Measurements from ENCODE around the gene TTC39C. TPM values are rescaled to one million over a fixed set of nuclear protein-coding genes. Genes with fewer than 3 reads are reported as not detected.
A peak's percentile ranks its signal among the peaks of the same experiment; 100 is the strongest.
"Not testable (repeated sequence)": the region's sequence is repeated elsewhere in the genome, so short reads cannot be mapped to it uniquely, and the experiment has no call there.

TTC39C gene
- total RNA-seq, 2 donors from 2014 or later: 37.4 to 44.6 TPM

DNA sequence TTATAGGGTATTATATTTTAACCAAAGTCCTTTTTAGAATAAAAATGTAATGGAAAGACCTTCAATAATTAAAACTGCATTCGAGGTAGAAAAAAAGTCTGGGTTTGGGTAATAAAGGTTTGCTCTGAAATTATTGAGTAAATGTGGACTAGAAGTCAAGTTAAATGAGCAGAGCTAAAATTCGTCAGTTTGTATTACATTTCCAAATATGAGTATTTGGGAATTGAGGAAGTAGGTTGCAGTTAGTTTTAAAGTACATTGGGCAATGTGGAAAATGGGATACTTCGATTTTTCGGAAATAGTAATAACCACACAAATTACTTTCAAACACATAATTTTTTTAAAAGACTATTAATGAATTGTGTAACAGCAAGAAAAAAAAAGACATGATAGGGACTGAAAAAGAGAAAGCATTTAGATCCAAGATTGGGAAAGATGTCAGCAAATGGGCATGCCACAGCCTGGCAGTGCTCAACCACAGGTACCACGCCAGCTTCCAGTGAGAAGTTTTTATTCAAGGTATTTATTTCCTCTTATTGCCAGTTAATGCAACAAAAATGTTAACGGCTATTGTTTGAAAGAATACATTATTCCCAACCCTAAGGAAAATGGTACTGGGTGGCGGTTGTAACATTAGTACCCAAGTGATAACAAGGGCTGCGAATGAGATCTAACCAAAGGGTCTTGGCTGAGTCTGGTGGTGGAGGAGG, 50.0 kb downstream of the TTC39C start:
- DNase-seq (ENCODE audit: low spot score): no peak
- intact Hi-C loops (cut with DNase I): no loop called here

DNA sequence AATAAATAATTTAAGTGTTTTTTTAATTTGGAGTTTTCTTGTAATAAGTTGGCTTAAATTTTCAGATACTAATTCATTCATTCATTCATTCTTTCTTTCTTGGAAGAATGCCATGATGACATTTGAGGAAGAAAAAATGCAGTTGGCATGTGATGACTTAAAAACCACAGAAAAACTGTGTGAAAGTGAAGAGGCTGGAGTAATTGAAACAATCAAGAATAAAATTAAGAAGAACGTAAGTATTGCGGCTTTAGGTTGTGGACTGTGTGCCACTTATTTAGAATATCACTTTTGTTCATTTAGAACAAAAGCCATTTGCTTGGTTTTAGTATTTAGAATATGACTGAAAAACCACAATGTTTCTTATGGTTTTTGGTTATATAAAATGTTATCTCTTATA, 51.4 kb downstream of the TTC39C start:
- no peak for DNase-seq (ENCODE audit: low spot score)
- intact Hi-C loops (cut with DNase I): no loop called here

GRCh38 chr18:24068945-24069693, 54.6 kb downstream of the TTC39C start:
- DNase-seq (ENCODE audit: low spot score): no peak
- intact Hi-C loops (cut with DNase I): no loop called here

GRCh38 chr18:24071029-24071428, 56.5 kb downstream of the TTC39C start:
- no peak for DNase-seq (ENCODE audit: low spot score)

DNA sequence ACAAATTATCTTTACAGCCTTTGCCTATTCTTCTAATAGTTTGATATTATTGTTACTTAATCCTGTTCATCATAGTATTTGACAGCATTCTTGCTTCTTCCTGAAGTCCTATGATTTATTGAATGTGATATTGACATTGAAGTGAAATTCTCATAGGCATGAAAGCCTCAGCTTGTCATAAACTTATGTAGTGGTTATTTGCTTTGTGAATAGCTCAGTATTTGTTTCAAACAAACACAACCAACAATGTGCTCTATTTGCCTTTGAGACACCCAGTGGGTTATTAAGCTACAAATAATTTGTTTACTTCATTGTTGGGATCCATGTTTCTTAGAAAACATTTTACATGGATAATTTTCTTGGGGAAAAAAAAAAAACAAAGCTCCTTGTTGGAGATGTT, 57.2 kb downstream of the TTC39C start:
- intact Hi-C loops (cut with DNase I): loop anchor here in 1 of 2 donors (10.0 kb wide), 1 partner anchor 57 kb away; the partner anchor contains the start of gene TTC39C
- no peak for DNase-seq (ENCODE audit: low spot score)

More at GRCh38 chr18:24071029-24071428, 56.5 kb downstream of the TTC39C start:
- intact Hi-C loops (cut with DNase I): loop anchor here in 1 of 2 donors (10.0 kb wide), 1 partner anchor 56 kb away; the partner anchor contains the start of gene TTC39C

GRCh38 chr18:24072743-24073142, 58.2 kb downstream of the TTC39C start:
- intact Hi-C loops (cut with DNase I): loop anchor here in 1 of 2 donors (10.0 kb wide), 1 partner anchor 58 kb away; the partner anchor contains the start of gene TTC39C
- DNase-seq (ENCODE audit: low spot score): no peak

- DNase-seq (ENCODE audit: low spot score): no peak
- intact Hi-C loops (cut with DNase I): loop anchor here in 1 of 2 donors (10.0 kb wide), 1 partner anchor 59 kb away; the partner anchor contains the start of gene TTC39C
Measured at GRCh38 chr18:24073791-24074190, 59.2 kb downstream of the TTC39C start.

DNA sequence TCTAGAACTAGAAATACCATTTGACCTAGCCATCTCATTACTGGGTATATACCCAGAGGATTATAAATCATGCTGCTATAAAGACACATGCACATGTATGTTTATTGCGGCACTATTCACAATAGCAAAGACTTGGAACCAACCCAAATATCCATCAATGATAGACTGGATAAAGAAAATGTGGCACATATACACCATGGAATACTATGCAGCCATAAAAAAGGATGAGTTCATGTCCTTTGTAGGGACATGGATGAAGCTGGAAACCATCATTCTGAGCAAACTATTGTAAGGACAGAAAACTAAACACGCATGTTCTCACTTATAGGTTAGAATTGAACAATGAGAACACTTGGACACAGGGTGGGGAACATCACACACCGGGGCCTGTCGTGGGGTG, 60.2 kb downstream of the TTC39C start:
- not testable (repeated sequence) for DNase-seq (ENCODE audit: low spot score)
- intact Hi-C loops (cut with DNase I): loop anchor here (5.0 to 10.0 kb wide), 2 partner anchors 37 to 60 kb away; partner anchors contain the start of gene TTC39C (in 1 of the 2)

DNA sequence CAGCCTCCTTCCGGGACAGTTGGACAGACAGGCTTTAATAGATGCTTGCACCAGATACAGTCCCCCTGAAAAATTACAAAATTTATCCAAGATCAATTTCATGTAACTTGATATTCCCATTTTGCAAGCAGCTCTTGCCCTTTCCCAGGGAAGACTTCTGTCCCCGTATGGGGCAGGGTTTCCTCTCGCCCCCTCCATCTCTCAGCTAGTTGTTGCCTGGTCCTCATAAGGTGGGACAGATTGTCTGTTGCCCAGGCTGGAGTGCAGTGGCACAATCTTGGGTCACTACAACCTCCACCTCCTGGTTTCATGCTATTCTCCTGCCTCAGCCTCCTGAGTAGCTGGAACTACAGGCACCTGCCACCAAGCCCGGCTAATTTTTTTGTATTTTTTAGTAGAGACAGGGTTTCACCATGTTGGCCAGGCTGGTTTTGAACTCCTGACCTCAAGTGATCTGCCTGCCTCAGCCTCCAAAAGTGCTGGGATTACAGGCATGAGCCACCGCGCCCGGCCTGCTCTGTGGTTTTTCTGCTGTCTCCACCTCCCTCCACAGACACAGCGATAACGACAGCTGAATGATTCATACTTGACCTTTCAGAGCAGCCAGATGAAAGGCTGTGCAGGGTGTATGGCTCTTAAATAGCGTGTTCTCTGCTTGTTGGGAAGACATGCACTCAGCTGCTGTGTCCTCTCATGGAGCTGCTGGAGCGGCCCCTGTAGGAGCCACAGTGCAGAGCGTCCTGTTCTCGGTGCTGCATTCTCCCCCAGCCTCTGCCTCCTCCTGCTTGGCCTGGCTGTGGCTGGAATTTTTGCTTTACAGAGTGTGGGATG, 61.4 kb downstream of the TTC39C start:
- intact Hi-C loops (cut with DNase I): loop anchor here (5.0 to 10.0 kb wide), 2 partner anchors 39 to 61 kb away; partner anchors contain the start of gene TTC39C (in 1 of the 2)
- peak; percentile 94 for DNase-seq (ENCODE audit: low spot score)

DNA sequence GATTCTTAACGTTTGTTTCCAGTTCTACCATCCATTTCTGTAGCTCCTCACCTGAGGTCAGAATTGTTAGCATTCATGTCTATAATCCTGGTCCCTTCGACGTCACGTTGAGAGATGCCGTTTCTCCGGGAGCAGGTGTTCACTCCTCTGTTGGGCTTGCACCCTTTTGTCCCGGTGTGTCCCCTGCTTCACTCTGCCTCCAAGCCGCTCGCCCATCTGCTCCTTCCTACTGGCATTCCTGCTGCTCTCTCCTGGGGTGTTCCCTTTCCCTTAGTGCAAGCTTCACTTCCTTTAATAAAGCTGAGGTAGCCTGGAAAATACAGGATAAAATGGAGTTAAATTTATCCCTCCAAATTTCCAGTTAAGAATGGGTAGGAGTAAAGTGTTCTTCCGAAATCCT, 62.4 kb downstream of the TTC39C start:
- intact Hi-C loops (cut with DNase I): loop anchor here (5.0 to 10.0 kb wide), 2 partner anchors 40 to 62 kb away; partner anchors contain the start of gene TTC39C (in 1 of the 2)
- no peak for DNase-seq (ENCODE audit: low spot score)

GRCh38 chr18:24078391-24078790, 63.8 kb downstream of the TTC39C start:
- intact Hi-C loops (cut with DNase I): loop anchor here (5.0 to 10.0 kb wide), 2 partner anchors 41 to 64 kb away; partner anchors contain the start of gene TTC39C (in 1 of the 2)
- DNase-seq (ENCODE audit: low spot score): no peak

- no peak for DNase-seq (ENCODE audit: low spot score)
- intact Hi-C loops (cut with DNase I): no loop called here
Measured at GRCh38 chr18:24080861-24081260, 66.3 kb downstream of the TTC39C start.

DNA sequence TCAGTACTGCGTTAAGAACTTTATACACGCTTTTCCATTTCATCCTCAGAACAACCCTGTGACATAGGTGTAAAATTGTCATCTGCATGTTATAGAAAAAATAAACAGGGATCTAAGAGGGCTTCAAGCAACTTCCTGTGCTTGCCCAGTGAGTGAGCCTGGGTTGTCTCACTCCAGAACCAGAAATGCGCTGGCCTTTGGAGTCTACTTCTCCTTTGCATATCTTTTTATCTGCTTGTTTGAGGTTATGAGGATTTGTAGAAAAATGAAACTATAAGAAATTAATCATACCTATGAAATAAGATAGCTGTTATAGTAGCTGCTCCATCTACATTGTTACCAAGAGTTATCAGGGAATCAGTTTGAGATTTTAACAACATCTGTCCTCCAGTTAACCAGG, 69.0 kb downstream of the TTC39C start:
- intact Hi-C loops (cut with DNase I): no loop called here
- no peak for DNase-seq (ENCODE audit: low spot score)

- intact Hi-C loops (cut with DNase I): no loop called here
- no peak for DNase-seq (ENCODE audit: low spot score)
Measured at GRCh38 chr18:24086082-24086481, 71.5 kb downstream of the TTC39C start.

DNA sequence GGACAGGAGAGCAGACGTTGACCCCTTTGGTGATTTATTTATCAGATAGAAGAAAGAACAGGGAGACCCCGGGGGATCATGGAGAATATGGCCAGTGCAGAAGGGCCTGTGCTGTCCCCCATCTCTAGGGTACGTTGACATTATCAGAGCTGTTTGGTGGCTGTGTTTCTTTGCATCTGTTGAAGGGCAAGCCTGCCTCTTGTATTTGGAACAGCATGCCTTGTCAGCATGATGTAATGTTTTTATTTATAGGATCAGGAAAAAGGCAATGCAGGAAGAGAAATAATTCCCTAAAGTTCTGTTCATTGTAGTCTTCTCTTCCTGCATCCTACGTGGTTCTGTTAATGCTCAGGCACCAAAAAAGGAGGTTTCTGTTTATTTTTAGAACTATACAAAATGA, 74.5 kb downstream of the TTC39C start:
- DNase-seq (ENCODE audit: low spot score): no peak
- intact Hi-C loops (cut with DNase I): no loop called here

- no peak for DNase-seq (ENCODE audit: low spot score)
- intact Hi-C loops (cut with DNase I): loop anchor here in 1 of 2 donors (5.0 kb wide), 1 partner anchor 207 kb away; no protein-coding TSS in a partner anchor
Measured at GRCh38 chr18:24089515-24090337, 75.2 kb downstream of the TTC39C start.

DNA sequence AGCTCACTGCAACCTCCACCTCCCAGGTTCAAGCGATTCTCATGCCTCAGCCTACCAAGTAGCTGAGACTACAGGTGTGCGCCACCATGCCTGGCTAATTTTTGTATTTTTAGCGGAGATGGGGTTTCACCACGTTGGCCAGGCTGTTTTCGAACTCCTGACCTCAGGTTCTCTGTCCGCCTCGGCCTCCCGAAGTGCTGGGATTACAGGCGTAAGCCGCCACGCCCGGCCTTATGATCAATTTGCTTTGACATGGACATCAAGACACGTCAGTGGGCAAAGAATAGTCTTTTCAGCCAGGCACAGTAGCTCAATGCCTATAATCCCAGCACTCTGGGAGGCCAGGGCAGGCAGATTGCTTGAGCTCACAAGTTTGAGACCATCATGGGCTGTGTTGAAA, 76.3 kb downstream of the TTC39C start:
- DNase-seq (ENCODE audit: low spot score): no peak
- intact Hi-C loops (cut with DNase I): loop anchor here in 1 of 2 donors (5.0 kb wide), 1 partner anchor 209 kb away; no protein-coding TSS in a partner anchor

- intact Hi-C loops (cut with DNase I): loop anchor here in 1 of 2 donors (5.0 kb wide), 1 partner anchor 212 kb away; no protein-coding TSS in a partner anchor
- DNase-seq (ENCODE audit: low spot score): no peak
Measured at GRCh38 chr18:24094561-24094960, 80.0 kb downstream of the TTC39C start.

Data from posterior vena cava (tissue), 2 donors.